GM23338 (cell line): ENCODE measurements around the gene CACHD1. TPM values are rescaled to one million over a fixed set of nuclear protein-coding genes. Genes with fewer than 3 reads are reported as not detected.

ENCODE experiments used
- ATAC-seq: fragments of 200-7000 bp; cut with Tn5 transposase; 3 replicates; pipeline ENCODE4 v1.9.1; 2020
- DNase-seq: peaks from one replicate; pipeline ENCODE4 v3.0.0-alpha.2; 2015; ENCODE audit warnings: low spot score
- H2AFZ ChIP-seq: fragments of 200-600 bp; sonication (generic); 2 replicates; pipeline ENCODE4 v1.8.0; 2016; ENCODE audit warnings: antibody characterized with exemption, mild to moderate bottlenecking, moderate library complexity
- H3F3A ChIP-seq: fragments of 200-600 bp; sonication (generic); replicated peaks from 2 replicates; pipeline ENCODE4 v1.8.0; 2017; ENCODE audit warnings: antibody characterized with exemption, mixed run types, low read depth
- H3K27ac ChIP-seq: fragments of 200-600 bp; sonication (generic); 2 replicates; pipeline ENCODE4 v1.6.1; 2016; ENCODE audit warnings: low read depth
- H3K27me3 ChIP-seq: fragments of 200-600 bp; sonication (generic); 2 replicates; pipeline ENCODE4 v1.8.0; 2016; ENCODE audit warnings: mild to moderate bottlenecking, mixed run types, moderate library complexity; ENCODE audit not compliant: insufficient read depth
- H3K36me3 ChIP-seq: fragments of 200-600 bp; sonication (generic); 2 replicates; pipeline ENCODE4 v1.8.0; 2016; ENCODE audit warnings: mild to moderate bottlenecking; ENCODE audit not compliant: insufficient read depth
- H3K4me1 ChIP-seq: fragments of 200-600 bp; sonication (generic); 2 replicates; pipeline ENCODE4 v1.8.0; 2016; ENCODE audit warnings: mild to moderate bottlenecking, moderate library complexity; ENCODE audit not compliant: insufficient read depth
- H3K4me2 ChIP-seq: fragments of 200-600 bp; sonication (generic); 2 replicates; pipeline ENCODE4 v1.7.1; 2017; ENCODE audit warnings: mixed run types
- H3K4me3 ChIP-seq: fragments of 200-600 bp; sonication (generic); 2 replicates; pipeline ENCODE4 v1.6.1; 2016; ENCODE audit warnings: mixed run types
- H3K79me2 ChIP-seq: fragments of 200-600 bp; sonication (generic); replicated peaks from 2 replicates; pipeline ENCODE4 v1.8.0; 2017; ENCODE audit warnings: mild to moderate bottlenecking; ENCODE audit not compliant: insufficient read depth
- H3K9me2 ChIP-seq: fragments of 200-600 bp; sonication (generic); 2 replicates; pipeline ENCODE4 v1.8.0; 2017; ENCODE audit not compliant: insufficient read depth
- H4K20me1 ChIP-seq: fragments of 200-600 bp; sonication (generic); replicated peaks from 2 replicates; pipeline ENCODE4 v1.8.0; 2017; ENCODE audit warnings: mild to moderate bottlenecking; ENCODE audit not compliant: insufficient read depth
- H3K27ac Mint-ChIP-seq: 2 replicates; pipeline ENCODE4 v1.8.0; 2020; ENCODE audit warnings: inconsistent platforms, mild to moderate bottlenecking, moderate library complexity, mixed read lengths
- H3K27me3 Mint-ChIP-seq: 3 replicates; pipeline ENCODE4 v1.8.0; 2022; ENCODE audit warnings: low read depth, mild to moderate bottlenecking, moderate library complexity, mixed read lengths, inconsistent platforms; ENCODE audit not compliant: insufficient read depth, poor library complexity
- H3K36me3 Mint-ChIP-seq: 3 replicates; pipeline ENCODE4 v1.8.0; 2021; ENCODE audit warnings: low read depth, mild to moderate bottlenecking, inconsistent platforms, moderate library complexity, mixed read lengths
- H3K4me1 Mint-ChIP-seq: 3 replicates; pipeline ENCODE4 v1.8.0; 2020; ENCODE audit warnings: mild to moderate bottlenecking, inconsistent platforms, mixed read lengths
- H3K4me3 Mint-ChIP-seq: 3 replicates; pipeline ENCODE4 v1.8.0; 2021; ENCODE audit warnings: moderate library complexity, mild to moderate bottlenecking, inconsistent platforms, mixed read lengths
- H3K9me3 Mint-ChIP-seq: 3 replicates; pipeline ENCODE4 v1.8.0; 2020; ENCODE audit warnings: moderate library complexity, mild to moderate bottlenecking, inconsistent platforms, mixed read lengths
- CREB1 ChIP-seq: fragments of 250-450 bp; sonication (Bioruptor Pico); IDR thresholded peaks from 2 replicates; pipeline ENCODE4 v1.5.0; 2020; ENCODE audit warnings: low read depth, mild to moderate bottlenecking, moderate library complexity
- ETS1 ChIP-seq: IDR thresholded peaks from 2 replicates; pipeline ENCODE4 v1.6.1; 2016; ENCODE audit warnings: antibody characterized with exemption
- EZH2 ChIP-seq: fragments of 200-600 bp; sonication (generic); IDR thresholded peaks from one replicate; pipeline ENCODE4 v1.8.0; 2017; ENCODE audit warnings: antibody characterized with exemption, mild to moderate bottlenecking, low read depth; ENCODE audit not compliant: unreplicated experiment
- EZH2phosphoT487 ChIP-seq: fragments of 200-600 bp; sonication (generic); IDR thresholded peaks from one replicate; pipeline ENCODE4 v1.8.1; 2018; ENCODE audit warnings: antibody characterized with exemption; ENCODE audit not compliant: unreplicated experiment
- JUNB ChIP-seq: IDR thresholded peaks from one replicate; pipeline ENCODE4 v1.6.1; 2016; ENCODE audit warnings: antibody characterized with exemption; ENCODE audit not compliant: unreplicated experiment
- NANOG ChIP-seq: IDR thresholded peaks from 2 replicates; pipeline ENCODE4 v1.6.1; 2016; ENCODE audit warnings: antibody characterized with exemption, borderline replicate concordance
- STAT1 ChIP-seq: IDR thresholded peaks from one replicate; pipeline ENCODE4 v1.6.1; 2016; ENCODE audit warnings: antibody characterized with exemption; ENCODE audit not compliant: unreplicated experiment
- ZNF114 ChIP-seq: fragments of 250-450 bp; sonication (Bioruptor Pico); IDR thresholded peaks from 2 replicates; pipeline ENCODE4 v1.5.0; 2020; ENCODE audit warnings: mild to moderate bottlenecking, moderate library complexity
- ZNF331 ChIP-seq: fragments of 250-450 bp; sonication (Bioruptor Pico); IDR thresholded peaks from 2 replicates; pipeline ENCODE4 v1.5.0; 2020; ENCODE audit warnings: low read depth, mild to moderate bottlenecking, moderate library complexity
- polyA plus RNA-seq: library from polyadenylated mRNA; unstranded; fragments of >200 nt; fragmentation: Nextera tagmentation; extraction: Ambion mirVana; gene quantifications from 2 replicates; pipeline ENCODE4 v1.2.1, GENCODE V29; 2016
- total RNA-seq: library from RNA; depleted of rRNA; stranded (reverse); fragments of >200 nt; shearing (Covaris generic); gene quantifications from 2 replicates; pipeline ENCODE4 v1.2.3, GENCODE V29; 2014
- TF ChIP-seq, protein P1 (sequence below), 2 experiments: fragments of 200-600 bp in 1 of 2; sonication (generic) in 1 of 2; conservative IDR thresholded peaks; 2 replicates each; pipeline versions ENCODE4 v1.5.1 to v1.6.1; 2016 to 2017; ENCODE audit warnings: antibody characterized with exemption in 2 of 2, low read depth in 2 of 2, mild to moderate bottlenecking in 2 of 2, moderate library complexity in 1 of 2

CACHD1 gene
- total and polyA plus RNA-seq, 2 experiments from 2014 or later: 12.6 to 43.7 TPM

DNA sequence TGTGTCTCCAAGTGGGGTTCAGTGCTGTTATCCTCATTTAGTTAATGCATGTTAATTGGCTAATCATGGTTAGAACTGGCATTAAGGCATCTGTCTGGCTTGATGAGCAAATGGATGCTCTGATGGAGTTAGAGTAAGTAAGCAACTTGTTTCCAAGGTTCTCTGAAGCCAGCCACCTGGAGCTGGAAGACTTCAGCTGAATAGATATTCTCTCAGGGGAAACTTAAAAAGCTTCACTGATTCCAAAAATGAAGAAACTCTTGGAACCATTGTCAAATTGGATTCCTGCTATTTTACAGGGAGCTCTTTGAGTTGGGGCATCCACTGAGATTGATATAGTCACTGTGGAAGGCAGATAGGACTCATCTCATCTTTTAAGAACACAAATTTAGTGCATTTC, 118.9 kb downstream of the CACHD1 start:
- peaks cover 9% of the 10 kb centered on the region; the same call in 1 of the 2 replicates for H4K20me1 ChIP-seq
- no peak overlapping the region for H3K4me3 ChIP-seq
- Mint-ChIP-seq H3K27ac (no peak overlapping the region), H3K27me3 (no peaks in the 10 kb centered on the region), H3K4me1 (peaks cover 29% of the 10 kb centered on the region), H3K4me3 (no peak overlapping the region), H3K36me3 (peaks cover 6% of the 10 kb centered on the region; the same call in 1 of the 3 replicates), H3K9me3 (no peaks in the 10 kb centered on the region)
- H3K36me3 ChIP-seq: no peaks in the 10 kb centered on the region
- no peaks in the 10 kb centered on the region for H3K27me3 ChIP-seq
- no peaks in the 10 kb centered on the region for H3K9me2 ChIP-seq
- H3K79me2 ChIP-seq: peaks cover 86% of the 10 kb centered on the region
- no peak overlapping the region for H2AFZ ChIP-seq
- no peak overlapping the region for H3K27ac ChIP-seq
- no peak for ATAC-seq
- no peak for TF ChIP-seq ZNF331 (CRISPR knock-in tag)
- TF ChIP-seq, protein P1, sequence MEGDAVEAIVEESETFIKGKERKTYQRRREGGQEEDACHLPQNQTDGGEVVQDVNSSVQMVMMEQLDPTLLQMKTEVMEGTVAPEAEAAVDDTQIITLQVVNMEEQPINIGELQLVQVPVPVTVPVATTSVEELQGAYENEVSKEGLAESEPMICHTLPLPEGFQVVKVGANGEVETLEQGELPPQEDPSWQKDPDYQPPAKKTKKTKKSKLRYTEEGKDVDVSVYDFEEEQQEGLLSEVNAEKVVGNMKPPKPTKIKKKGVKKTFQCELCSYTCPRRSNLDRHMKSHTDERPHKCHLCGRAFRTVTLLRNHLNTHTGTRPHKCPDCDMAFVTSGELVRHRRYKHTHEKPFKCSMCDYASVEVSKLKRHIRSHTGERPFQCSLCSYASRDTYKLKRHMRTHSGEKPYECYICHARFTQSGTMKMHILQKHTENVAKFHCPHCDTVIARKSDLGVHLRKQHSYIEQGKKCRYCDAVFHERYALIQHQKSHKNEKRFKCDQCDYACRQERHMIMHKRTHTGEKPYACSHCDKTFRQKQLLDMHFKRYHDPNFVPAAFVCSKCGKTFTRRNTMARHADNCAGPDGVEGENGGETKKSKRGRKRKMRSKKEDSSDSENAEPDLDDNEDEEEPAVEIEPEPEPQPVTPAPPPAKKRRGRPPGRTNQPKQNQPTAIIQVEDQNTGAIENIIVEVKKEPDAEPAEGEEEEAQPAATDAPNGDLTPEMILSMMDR (conservative IDR thresholded peaks at IDR 0.05; ENCODE audit: low read depth in 2 of 2): no peak
- no peaks in the 10 kb centered on the region for H3F3A ChIP-seq
- DNase-seq: no peak
- H3K4me2 ChIP-seq: no peak overlapping the region
- peaks cover 11% of the 10 kb centered on the region; the same call in 1 of the 2 replicates for H3K4me1 ChIP-seq

GRCh38 chr1:64590316-64590715, 120.4 kb downstream of the CACHD1 start:
- H3K27me3 Mint-ChIP-seq: peaks cover 2% of the 10 kb centered on the region
- H3K9me2 ChIP-seq: no peaks in the 10 kb centered on the region
- DNase-seq (no peak), ATAC-seq (no peak)
- H3K36me3 ChIP-seq: no peaks in the 10 kb centered on the region
- H3K79me2 ChIP-seq: peaks cover 89% of the 10 kb centered on the region
- H3K4me3 Mint-ChIP-seq: no peak overlapping the region
- no peak overlapping the region for H3K27ac ChIP-seq
- no peak overlapping the region for H3K27ac Mint-ChIP-seq
- peaks cover 19% of the 10 kb centered on the region; the same call in 1 of the 2 replicates for H3K4me1 ChIP-seq
- H3K4me3 ChIP-seq: no peak overlapping the region
- no peaks in the 10 kb centered on the region for H3F3A ChIP-seq
- peaks cover 5% of the 10 kb centered on the region; the same call in 1 of the 3 replicates for H3K36me3 Mint-ChIP-seq
- H4K20me1 ChIP-seq: peaks cover 9% of the 10 kb centered on the region; the same call in 1 of the 2 replicates
- H3K4me2 ChIP-seq: no peak overlapping the region
- no peak overlapping the region for H2AFZ ChIP-seq
- H3K9me3 Mint-ChIP-seq: no peaks in the 10 kb centered on the region
- H3K4me1 Mint-ChIP-seq: peaks cover 38% of the 10 kb centered on the region
- no peaks in the 10 kb centered on the region for H3K27me3 ChIP-seq
- no peak for TF ChIP-seq ETS1

DNA sequence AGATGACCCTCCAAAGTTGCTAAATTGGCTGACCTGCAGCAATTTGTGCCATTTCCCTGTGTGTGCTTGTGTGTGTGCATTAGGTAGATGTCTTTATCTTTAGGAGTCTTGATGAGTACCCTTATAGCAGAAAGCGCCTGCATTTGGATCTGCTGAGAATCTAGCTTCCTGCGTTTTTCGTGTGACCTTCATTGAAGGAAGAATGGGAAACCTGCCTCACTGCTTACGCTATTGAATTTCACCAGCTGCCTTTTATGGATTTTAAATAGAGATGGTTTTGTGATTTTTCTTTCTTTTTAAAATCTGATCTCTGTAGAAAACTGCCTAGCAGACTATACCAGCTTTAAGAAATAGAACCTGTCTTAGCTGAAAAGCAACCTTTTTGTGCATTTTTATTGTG, 124.5 kb downstream of the CACHD1 start:
- ATAC-seq: no peak
- Histone ChIP-seq H3K27ac (no peak overlapping the region), H3K79me2 (peaks cover 92% of the 10 kb centered on the region), H2AFZ (no peak overlapping the region), H3K27me3 (no peaks in the 10 kb centered on the region), H3F3A (no peaks in the 10 kb centered on the region), H4K20me1 (peaks cover 7% of the 10 kb centered on the region), H3K36me3 (no peaks in the 10 kb centered on the region), H3K4me3 (no peak overlapping the region), H3K9me2 (no peaks in the 10 kb centered on the region), H3K4me2 (no peak overlapping the region), H3K4me1 (peaks cover 45% of the 10 kb centered on the region)
- Mint-ChIP-seq H3K36me3 (peaks cover 7% of the 10 kb centered on the region; the same call in 2 of the 3 replicates), H3K27ac (no peak overlapping the region), H3K27me3 (peaks cover 6% of the 10 kb centered on the region), H3K4me1 (peaks cover 58% of the 10 kb centered on the region), H3K9me3 (no peaks in the 10 kb centered on the region), H3K4me3 (no peak overlapping the region)
- DNase-seq: no peak
- TF ChIP-seq NANOG (no peak), EZH2 (no peak), JUNB (no peak), EZH2phosphoT487 (no peak), ETS1 (no peak), ZNF114 (no peak), CREB1 (CRISPR knock-in tag) (no peak), STAT1 (no peak), ZNF331 (CRISPR knock-in tag) (no peak)
- TF ChIP-seq, protein P1 (conservative IDR thresholded peaks at IDR 0.05; ENCODE audit: low read depth in 2 of 2): no peak
